ENCODE data around the gene MCHR1.

DNA sequence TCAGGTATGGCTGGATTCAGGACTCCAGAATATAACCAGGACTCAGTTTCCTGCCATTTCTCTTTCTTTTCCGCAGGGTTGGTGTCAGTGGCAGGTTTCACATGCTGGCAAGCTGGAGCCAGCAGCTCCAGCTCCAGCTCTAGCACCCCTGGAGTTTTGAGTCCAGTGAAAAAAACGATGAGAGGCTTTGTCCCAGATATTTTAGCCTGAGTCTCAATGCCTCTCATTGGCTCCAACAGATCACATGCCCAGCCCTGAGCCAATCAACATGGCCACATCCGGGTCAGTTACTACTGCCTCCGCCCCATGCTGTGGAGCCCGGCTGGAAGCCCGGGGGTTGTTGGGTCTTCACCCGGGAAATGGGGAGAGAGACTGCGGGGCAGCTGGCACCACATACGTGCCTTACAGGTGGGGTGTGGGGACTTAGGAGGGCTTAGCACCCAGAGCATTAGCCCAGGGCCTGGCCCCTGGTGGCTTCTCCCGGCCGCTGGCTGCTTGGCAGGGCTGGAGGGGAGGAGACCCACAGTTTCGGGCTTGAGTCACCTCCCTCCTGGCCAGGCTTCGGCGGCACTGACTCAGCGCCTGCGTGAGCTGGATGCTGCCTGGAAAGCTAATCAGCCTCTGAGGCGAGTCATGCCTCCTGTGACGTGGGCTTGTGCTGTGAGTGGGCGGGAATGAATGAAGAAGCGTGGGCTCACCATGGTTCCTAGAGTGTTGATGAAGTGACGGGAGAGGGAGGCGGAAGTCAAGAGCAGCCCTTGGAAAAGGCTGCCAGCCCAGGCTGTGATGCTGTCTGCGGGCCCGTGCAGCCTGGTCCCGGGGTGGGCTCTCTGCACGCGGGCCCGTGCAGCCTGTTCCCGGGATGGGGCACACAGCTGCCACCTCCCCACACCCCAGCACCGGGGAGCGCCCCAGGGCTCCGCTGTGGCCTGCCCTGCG lies 27.5 kb upstream of the MCHR1 start:
- TF ChIP-seq POLR2AphosphoS5 (IDR thresholded peaks at IDR 0.05; ENCODE audit: borderline replicate concordance, low read depth, low read length), result peak; percentile 61; the same call in 1 of the 2 replicates
- TF ChIP-seq EZH2 (IDR thresholded peaks at IDR 0.05), result no peak

Measured in SK-N-MC (cell line).